Measurements from ENCODE around the gene ITPR3.

The ITPR3 gene

DNA sequence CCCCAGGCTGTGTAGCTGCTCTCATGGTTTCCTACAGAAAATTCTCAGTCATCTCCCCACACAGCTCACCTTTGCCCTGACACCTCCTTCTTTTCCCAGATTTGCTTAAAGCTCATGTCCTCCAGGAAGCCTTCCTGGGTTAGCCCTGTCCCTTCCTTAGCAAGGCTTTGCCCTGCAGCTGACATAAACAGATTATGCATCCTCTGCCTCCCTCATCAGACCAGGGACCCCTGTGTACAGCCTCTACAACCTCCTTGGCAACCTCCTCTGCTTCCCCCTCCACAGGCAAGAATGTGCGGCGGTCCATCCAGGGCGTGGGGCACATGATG, 50.6 kb downstream of the ITPR3 start:
- no peak for DNase-seq

DNA sequence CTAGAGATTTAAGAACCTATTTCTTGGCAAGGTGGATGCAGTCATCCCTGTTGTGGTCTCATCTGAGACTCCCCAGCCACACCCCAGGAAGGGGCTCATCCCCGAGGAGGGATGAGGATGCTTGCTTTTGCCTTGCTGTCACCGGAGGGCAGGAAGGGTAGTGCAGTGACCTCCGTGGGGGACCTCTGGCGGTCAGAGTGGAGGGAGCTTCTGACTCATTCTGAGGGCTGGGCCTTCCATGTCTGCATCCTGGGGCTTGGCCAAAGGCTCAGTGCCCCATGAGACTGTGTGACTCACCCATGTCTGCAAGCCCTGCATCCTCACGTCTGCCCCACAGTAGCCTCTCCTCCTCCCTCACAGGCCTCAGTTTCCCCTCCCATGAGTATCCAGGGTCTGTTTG, 51.7 kb downstream of the ITPR3 start:
- no peak for DNase-seq

DNA sequence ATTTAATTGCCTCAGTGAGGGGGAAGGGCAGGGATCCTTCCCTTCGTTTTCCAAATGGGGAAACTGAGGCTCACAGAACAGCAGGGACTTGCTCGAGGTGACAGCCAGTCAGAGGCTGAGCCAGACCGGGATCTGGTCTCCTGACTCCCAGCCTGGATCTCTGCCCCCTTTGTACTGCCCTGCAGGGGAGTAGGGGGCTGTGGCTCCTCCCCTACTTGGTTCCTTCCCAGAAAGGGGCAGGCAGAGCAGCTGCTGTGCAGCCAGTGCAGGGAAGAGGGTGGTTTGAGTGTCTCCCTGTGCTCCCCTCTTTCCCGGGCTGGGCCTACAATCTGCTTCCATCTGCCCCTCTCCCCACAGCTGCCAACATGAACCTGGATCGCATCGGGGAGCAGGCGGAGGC, 52.7 kb downstream of the ITPR3 start:
- DNase-seq, result no peak

DNA sequence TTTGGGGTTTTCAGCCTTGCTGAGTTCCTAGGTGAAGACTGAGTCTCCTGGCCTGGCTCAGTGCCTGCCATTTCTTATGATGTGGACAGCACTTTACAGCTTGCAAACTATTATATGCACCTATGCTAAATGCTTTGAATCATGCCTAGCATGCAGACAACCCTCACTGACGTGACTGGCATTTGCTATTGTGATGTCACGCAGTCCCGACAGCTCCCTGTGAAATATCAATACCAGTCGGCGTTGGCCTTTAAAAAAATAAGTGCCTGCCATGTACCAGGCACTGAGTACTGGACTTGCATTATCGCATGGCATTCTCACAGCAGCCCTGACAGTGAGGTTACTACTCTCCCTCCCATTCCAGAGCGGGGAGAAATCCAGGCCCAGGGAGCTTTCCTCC, 54.8 kb downstream of the ITPR3 start:
- DNase-seq, result no peak

DNA sequence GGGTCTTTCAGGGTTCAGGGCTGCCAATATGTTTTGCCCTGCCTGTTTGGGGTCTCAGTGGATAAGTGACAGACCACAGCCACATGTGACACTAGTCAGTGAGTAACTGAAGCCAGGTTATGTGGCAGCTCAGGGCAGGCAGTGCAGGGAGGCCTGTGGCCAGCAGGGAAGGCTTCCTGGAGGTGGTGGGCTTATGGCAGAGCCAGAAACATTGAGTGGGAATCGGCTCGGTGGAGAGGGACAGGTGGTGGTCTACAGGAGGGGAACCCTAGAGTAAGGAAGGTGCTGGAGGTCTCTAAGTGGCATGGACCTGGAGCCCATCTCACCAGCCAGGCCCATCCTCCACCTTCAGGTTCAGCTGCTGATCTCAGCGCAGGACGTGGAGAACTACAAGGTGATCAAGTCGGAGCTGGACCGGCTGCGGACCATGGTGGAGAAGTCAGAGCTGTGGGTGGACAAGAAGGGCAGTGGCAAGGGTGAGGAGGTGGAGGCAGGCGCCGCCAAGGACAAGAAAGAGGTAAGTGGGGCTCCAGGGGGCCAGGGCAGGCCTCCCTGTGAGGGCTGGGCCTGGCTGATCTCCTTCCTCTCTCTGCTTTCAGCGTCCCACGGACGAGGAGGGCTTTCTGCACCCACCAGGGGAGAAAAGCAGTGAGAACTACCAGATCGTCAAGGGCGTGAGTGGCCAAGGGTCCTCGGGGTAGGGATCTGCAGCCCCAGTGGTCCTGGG, 55.5 kb downstream of the ITPR3 start:
- no peak for DNase-seq

DNA sequence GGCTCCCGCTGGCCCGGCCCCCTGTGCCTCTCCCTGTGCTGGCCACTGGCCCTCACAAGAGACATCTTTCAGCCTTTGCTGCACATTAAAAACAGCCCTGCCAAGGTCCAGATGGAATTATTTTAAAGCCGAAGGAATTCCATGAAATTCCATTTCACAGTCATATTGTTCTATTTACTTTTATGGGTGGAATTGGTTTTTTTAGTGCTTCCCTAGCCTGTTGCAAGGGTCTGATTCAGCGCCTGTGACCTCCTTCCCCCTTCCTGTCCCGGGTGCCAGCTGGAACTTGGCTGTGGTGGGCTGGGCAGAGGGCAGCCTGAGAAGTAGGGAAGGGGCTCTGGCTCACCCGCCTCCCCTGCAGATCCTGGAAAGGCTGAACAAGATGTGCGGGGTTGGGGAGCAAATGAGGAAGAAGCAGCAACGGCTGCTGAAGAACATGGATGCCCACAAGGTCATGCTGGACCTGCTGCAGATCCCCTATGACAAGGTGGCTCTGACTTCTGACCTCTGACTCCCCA, 56.1 kb downstream of the ITPR3 start:
- DNase-seq, result no peak

DNA sequence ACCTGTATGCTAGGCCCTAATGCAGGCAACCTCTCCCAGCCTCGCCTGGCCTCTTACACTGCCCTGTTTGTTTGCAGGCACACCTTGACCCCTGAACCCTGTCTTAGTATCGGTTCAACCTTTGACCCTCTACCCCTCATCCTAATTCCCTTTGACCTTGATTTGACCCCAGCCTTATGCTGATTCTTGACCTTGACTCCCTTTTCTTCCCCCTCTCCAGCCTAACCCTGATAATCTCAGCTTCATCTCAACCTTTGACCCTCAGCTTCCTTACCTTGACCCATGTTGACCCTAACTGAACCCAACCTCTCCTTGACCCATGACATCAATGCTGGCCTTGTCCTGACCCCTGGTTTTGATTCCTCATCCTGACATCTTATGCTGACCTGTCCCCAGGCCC, 56.6 kb downstream of the ITPR3 start:
- DNase-seq, result no peak

DNA sequence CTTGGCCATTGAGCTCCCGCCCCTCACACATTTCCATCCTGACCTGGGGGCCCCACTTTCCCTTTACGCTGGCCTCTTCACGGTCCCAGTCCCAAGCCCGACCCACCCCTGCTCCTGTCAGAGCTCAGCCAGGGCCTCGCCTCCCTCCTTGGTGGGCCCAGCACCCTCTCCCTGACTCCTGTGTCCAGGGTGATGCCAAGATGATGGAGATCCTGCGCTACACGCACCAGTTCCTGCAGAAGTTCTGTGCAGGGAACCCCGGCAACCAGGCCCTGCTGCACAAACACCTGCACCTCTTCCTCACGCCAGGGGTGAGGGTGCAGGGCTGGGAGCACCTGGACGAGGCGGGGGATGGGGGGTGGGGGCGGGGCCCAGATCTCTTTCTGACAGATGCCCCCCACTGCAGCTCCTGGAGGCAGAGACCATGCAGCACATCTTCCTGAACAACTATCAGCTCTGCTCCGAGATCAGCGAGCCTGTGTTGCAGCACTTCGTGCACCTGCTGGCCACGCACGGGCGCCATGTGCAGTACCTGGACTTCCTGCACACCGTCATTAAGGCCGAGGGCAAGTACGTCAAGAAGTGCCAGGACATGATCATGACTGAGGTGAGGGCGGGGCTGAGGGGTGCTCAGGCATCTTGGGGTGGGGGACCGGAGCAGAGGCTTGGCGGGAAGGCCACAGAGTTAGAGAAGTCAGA, 57.3 kb downstream of the ITPR3 start:
- DNase-seq, result no peak

DNA sequence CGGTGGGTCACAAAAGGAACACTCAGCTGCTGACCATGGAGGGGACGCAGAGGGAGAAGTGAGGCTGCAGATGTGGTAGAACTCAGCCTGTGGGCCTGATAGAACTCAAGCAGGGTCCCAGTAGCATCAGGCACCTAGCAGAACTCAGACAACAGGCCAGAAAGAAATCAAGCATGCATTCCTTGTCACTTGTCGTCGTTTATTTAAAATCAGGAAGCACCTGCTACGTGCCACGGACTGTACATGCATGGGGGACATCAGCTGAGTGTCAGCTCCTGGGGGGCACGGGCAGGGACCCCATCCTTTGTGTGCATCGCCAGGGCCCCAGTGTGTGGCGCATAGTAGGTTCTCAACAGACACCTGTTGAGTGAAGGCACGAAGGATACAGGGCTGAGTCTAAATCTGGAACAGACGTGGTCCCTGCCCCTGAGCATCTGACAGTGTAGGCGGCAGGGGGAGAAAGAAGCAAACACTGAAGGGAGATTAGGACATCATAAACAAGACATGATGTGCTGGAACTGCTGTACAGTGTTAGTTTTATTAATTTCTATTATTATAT, 57.9 kb downstream of the ITPR3 start:
- DNase-seq, result no peak

DNA sequence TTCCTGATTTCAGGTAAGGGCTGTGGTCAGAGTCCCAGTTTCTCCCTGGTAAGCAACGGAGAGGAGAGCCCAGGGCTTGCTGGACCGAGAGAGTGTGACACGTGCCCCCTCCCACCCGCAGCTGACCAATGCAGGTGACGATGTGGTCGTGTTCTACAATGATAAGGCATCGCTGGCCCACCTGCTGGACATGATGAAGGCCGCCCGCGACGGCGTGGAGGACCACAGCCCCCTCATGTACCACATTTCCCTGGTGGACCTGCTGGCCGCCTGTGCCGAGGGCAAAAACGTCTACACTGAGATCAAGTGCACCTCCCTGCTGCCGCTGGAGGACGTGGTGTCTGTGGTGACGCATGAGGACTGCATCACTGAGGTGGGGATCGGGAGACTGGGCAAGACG, 58.6 kb downstream of the ITPR3 start:
- no peak for DNase-seq

DNA sequence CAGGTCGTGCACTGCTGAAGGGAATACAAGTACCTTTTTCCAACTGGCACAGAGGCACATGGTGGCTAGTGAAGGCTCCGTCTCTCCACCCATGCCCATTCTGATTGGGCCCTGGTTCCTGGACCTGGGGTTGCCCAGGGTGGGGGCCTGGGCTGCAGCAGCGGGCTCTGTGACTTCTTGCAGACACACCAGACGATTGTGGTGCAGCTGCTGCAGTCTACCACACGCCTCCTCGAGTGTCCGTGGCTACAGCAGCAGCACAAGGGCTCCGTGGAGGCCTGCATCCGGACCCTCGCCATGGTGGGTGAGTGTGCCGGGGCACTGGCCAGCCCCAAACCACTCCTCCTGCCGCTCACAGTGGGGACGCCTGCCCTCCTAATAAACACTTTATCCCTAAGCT, 61.2 kb downstream of the ITPR3 start:
- no peak for DNase-seq

DNA sequence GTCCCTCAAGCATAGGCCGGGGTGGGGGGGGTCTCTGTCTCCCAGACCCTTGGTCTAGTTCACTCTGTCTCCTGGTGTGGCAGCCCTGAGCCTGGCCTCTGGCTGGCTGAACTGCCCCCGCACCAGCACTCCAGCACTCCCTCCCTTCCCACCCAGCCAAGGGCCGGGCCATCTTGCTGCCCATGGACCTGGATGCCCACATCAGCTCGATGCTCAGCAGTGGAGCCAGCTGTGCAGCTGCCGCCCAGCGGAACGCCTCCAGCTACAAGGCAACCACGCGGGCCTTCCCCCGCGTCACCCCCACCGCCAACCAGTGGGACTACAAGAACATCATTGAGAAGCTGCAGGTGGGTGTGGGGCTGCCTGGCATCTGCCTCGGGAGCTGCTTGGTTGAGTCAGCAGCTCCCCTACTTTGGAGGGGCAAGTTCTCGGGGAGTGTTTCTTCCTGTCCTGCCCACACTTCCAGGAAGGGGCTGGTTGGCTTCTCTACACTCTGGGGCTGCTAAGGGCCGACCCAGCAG, 62.0 kb downstream of the ITPR3 start:
- no peak for DNase-seq

DNA sequence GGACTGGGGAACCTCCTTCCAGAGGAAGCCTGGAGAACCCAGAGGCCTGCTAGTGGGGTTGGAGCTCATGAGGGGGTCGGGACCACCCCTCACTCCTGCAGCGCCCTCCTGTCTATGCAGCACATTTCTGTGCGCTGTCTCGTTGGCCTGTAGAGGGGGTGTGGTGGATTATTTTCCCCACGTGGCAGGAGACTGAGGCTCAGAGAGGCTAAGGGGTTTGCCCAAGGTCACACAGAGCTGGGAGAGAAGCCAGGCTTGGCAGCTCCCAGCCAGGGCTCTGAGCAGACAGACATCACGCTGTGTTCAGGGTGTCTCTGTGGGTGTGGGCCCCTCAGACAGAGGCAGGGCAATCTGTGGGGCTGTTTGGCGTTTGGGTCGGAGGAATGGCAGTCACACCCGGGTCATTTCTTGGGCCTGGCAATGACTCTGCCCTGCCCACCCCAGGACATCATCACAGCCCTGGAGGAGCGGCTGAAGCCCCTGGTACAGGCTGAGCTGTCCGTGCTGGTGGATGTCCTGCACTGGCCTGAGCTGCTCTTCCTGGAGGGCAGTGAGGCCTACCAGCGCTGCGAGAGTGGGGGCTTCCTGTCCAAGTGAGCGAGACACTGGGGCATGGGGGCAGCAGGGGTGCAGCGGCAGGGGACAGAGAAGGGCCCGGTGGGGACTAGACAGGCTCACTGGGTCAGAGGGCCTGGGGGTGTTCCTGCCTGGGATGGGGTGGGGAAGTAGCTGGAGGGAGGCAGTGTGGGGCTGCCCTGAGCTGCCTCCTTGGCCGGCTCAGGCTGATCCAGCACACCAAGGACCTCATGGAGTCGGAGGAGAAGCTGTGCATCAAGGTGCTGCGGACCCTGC, 62.7 kb downstream of the ITPR3 start:
- DNase-seq, result no peak

DNA sequence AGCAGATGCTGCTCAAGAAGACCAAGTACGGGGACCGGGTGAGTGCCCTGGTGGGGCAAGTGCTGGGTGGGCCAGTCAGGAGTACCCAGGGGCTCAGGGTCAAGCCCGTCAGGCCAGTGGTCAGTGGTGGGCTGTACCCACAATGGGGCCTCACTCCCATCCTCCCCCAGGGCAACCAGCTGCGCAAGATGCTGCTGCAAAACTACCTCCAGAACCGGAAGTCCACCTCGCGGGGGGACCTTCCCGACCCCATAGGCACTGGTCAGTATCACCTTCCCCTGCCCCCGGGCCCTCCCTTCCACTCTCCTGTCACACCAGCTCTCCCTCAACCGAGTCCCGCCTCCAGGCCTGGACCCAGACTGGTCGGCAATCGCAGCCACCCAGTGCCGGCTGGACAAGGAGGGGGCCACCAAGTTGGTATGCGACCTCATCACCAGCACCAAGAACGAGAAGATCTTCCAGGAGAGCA, 63.3 kb downstream of the ITPR3 start:
- DNase-seq, result no peak

DNA sequence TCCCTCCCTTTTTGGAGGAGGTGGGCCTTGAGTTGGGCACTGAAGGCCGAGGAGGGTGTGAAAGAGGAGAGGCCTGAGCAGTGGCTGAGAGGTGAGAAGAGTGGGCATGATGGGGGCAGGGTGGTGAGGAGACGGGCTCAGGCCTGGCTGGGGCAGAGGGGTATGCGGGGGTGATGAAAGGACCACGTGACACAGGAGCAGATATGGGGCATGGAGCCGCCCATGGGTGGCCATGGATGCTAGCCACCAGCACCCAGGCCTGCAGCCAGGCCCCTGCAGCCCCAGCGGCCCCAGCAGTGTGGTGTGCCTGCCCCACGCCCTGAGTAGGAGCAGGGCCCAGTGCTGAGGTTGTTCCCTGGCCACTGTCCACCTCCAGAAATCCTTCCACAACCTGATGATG, 63.9 kb downstream of the ITPR3 start:
- no peak for DNase-seq

DNA sequence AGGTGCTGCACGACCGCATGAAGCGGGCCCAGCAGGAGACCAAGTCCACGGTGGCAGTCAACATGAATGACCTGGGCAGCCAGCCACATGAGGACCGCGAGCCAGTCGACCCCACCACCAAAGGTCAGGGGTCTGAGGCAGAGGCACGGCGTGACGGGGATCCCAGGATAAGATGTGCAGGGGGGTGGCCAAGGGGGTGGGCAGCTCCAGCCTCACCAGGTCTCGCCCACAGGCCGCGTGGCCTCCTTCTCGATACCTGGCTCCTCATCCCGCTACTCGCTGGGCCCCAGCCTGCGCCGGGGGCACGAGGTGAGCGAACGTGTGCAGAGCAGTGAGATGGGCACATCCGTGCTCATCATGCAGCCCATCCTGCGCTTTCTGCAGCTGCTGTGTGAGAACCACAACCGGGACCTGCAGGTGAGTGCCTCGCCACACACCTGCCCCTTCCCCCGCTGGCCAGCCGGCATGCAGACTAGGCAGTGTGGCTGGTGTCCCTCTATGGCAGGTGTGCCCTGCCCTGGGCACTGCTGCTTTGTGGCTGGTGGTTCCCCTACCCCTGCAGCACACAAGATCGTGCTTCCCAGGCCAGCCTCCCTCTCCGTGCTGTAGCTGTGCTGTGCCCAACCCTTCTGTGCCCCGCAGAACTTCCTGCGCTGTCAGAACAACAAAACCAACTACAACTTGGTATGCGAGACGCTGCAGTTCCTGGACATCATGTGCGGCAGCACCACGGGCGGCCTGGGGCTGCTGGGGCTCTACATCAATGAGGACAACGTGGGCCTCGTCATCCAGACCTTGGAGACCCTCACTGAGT, 64.5 kb downstream of the ITPR3 start:
- no peak for DNase-seq

DNA sequence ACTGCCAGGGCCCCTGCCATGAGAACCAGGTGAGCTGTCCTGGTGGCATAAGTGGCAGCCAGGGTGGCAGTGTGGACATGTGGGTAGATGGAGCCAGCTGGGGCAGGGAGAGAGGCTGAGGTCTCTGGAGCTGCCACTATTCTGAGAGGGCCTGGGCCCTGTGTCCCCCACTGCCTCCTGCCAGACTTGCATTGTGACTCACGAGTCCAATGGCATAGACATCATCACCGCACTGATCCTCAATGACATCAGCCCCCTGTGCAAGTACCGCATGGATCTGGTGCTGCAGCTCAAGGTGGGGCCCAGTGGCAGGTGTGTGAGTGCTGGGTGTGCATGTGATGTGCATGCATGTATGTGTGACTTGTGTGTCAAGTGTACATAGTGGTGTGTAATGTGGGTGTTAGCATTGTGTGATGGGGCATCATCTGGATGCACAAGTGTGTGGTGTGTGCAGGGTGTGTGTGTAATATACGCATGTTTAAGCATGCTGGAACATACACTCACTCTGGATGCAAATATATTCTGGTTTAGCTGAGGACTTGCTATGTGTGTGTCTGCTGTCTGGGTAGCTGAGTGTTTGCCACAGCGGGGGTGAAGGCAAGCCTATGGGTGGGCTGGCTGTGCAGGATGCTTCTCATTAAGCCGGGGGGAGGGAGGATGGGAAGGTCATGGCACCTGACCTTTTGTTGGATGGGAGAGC, 65.3 kb downstream of the ITPR3 start:
- DNase-seq, result no peak

DNA sequence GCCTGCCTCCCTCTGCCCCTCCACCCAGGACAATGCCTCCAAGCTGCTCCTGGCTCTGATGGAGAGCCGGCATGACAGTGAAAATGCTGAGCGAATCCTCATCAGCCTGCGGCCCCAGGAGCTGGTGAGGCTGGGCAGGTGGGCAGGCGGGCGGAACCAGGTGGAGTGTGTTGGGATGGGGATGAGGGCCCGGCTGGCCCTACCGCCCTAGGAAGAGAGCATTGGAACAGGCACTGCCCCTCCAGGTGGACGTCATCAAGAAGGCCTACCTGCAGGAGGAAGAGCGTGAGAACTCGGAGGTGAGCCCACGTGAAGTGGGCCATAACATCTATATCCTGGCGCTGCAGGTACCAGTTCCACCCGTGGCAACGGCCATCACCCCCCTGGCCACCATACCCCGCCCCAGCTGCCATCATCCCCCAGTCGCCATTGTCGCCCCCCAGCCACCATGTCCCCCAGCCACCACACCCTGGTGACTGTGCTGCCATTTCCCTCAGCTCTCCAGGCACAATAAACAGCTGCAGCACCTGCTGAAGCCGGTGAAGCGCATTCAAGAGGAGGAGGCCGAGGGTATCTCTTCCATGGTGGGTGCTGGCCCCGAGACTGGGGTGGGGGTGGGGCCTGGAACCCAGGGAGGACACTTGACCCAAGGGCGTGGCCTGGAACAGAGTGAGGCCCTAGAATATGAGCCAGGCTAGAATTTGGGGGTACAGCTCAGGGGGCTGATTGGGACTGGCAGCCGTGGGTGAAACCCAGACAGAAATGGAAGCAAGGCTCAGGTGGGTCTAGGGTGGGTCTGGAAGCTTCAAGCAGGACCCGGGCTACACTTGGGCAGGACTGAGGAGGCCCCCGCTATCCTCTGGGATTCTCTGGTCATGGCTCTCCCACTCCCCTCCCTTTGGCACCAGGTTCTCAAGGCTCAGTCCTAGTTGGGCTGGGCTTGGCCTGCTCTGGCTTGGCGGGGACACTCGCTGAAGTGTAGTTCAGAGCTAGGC, 66.2 kb downstream of the ITPR3 start:
- no peak for DNase-seq

DNA sequence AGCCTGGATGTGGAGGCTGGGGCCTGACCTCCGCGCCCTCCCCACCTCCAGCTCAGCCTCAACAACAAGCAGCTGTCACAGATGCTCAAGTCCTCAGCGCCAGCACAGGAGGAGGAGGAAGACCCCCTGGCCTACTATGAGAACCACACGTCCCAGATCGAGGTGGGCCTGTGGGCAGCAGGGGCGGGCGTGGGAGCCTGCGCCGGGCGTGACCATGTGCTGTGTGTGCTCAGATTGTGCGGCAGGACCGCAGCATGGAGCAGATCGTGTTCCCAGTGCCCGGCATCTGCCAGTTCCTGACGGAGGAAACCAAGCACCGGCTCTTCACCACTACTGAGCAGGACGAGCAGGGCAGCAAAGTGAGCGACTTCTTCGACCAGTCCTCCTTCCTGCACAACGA, 66.9 kb downstream of the ITPR3 start:
- DNase-seq, result no peak

DNA sequence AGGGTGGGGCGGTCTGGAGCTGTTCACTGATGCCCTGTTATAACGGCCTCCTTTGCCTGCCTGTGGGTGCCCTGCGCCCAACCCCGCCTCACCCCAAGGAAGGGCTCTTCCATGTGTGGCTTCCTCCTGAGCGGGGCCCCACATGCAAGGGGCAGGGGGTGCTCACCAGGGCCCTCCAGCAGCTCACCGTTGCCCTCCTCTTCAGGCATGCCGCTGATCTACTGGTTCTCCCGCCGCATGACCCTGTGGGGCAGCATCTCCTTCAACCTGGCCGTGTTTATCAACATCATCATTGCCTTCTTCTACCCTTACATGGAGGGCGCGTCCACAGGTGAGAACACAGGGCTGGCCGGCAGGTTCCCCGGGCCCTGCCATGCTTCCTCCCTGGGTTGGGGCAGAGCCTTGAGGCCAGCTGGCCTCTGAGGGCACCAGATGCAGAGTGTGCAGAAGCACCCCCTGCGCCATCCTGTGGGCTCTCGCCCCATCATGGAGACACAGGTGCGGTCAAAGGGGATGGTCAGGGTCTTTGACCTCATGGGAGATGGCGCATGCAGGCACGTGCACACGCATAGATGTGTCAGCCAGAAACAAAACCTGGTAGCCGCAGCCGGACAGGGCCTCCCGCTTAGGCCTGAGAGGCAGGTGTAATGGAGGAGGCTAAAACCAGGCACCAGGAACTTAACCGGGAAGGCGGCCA, 67.5 kb downstream of the ITPR3 start:
- no peak for DNase-seq
